Liver (tissue), 9 donors: ENCODE results near the gene ATP10A. TPM values are rescaled to one million over a fixed set of nuclear protein-coding genes. Genes with fewer than 3 reads are reported as not detected.

ENCODE experiments used
- DNase-seq: peaks from one replicate; pipeline ENCODE4 v3.0.0-alpha.2; 2017; ENCODE audit warnings: low spot score
- H3K27ac ChIP-seq, 2 donors: one replicate each; pipeline ENCODE4 v1.7.0; 2013; ENCODE audit warnings: inconsistent platforms in 2 of 2, low read length in 2 of 2, control low read depth in 1 of 2, low read depth in 1 of 2, mild to moderate bottlenecking in 1 of 2
- H3K27me3 ChIP-seq, 4 donors: one replicate each; pipeline versions ENCODE4 v1.6.1 to v1.7.0; 2013; ENCODE audit warnings: low read length in 3 of 4, inconsistent platforms in 1 of 4, mild to moderate bottlenecking in 1 of 4, moderate library complexity in 1 of 4; ENCODE audit not compliant: control insufficient read depth in 4 of 4, insufficient read depth in 4 of 4
- H3K36me3 ChIP-seq, 4 donors: one replicate each; pipeline versions ENCODE4 v1.6.1 to v1.7.0; 2013; ENCODE audit warnings: low read length in 3 of 4, mild to moderate bottlenecking in 3 of 4, low read depth in 1 of 4, moderate library complexity in 1 of 4; ENCODE audit not compliant: control insufficient read depth in 4 of 4, insufficient read depth in 3 of 4
- H3K4me1 ChIP-seq, 4 donors: one replicate each; pipeline versions ENCODE4 v1.6.1 to v1.7.0; 2013; ENCODE audit warnings: low read length in 3 of 4, mild to moderate bottlenecking in 3 of 4, moderate library complexity in 1 of 4; ENCODE audit not compliant: control insufficient read depth in 4 of 4, insufficient read depth in 4 of 4
- H3K4me3 ChIP-seq, 3 donors: one replicate each; pipeline versions ENCODE4 v1.6.1 to v1.7.0; 2013; ENCODE audit warnings: low read length in 3 of 3, control low read depth in 1 of 3, low read depth in 1 of 3, mild to moderate bottlenecking in 1 of 3
- H3K9ac ChIP-seq, 2 donors: one replicate each; pipeline ENCODE4 v1.7.0; 2013; ENCODE audit warnings: low read length in 2 of 2, mild to moderate bottlenecking in 2 of 2, moderate library complexity in 2 of 2, control low read depth in 1 of 2, low read depth in 1 of 2
- H3K9me3 ChIP-seq, 4 donors: one replicate each; pipeline versions ENCODE4 v1.6.1 to v1.7.0; 2013; ENCODE audit warnings: low read length in 3 of 4; ENCODE audit not compliant: control insufficient read depth in 4 of 4
- EGR1 ChIP-seq, 2 donors: IDR thresholded peaks; 2 replicates each; pipeline ENCODE4 v1.6.1; 2016 to 2018; ENCODE audit warnings: antibody characterized with exemption in 2 of 2, low read depth in 2 of 2
- FOXA1 ChIP-seq: IDR thresholded peaks from 2 replicates; pipeline ENCODE4 v1.6.1; 2016; ENCODE audit warnings: antibody characterized with exemption
- FOXA2 ChIP-seq: IDR thresholded peaks from 2 replicates; pipeline ENCODE4 v1.6.1; 2016; ENCODE audit warnings: antibody characterized with exemption
- GABPA ChIP-seq, 2 donors: IDR thresholded peaks in 1 of 2; conservative IDR thresholded peaks in 1 of 2; 2 replicates each; pipeline ENCODE4 v1.6.1; 2016; ENCODE audit warnings: antibody characterized with exemption in 2 of 2, mild to moderate bottlenecking in 1 of 2, moderate library complexity in 1 of 2
- HNF4A ChIP-seq, 2 donors: conservative IDR thresholded peaks; 2 replicates each; pipeline ENCODE4 v1.6.1; 2016; ENCODE audit warnings: antibody characterized with exemption in 2 of 2, mild to moderate bottlenecking in 2 of 2
- JUND ChIP-seq, 2 donors: IDR thresholded peaks; 2 replicates each; pipeline ENCODE4 v1.6.1; 2016; ENCODE audit warnings: antibody characterized with exemption in 2 of 2
- MAX ChIP-seq: IDR thresholded peaks from 2 replicates; pipeline ENCODE4 v1.6.1; 2016; ENCODE audit warnings: antibody characterized with exemption
- NR2F2 ChIP-seq: IDR thresholded peaks from 2 replicates; pipeline ENCODE4 v1.6.1; 2016; ENCODE audit warnings: antibody characterized with exemption
- RAD21 ChIP-seq, 2 donors: IDR thresholded peaks; 2 replicates each; pipeline ENCODE4 v1.6.1; 2016; ENCODE audit warnings: antibody characterized with exemption in 2 of 2, mild to moderate bottlenecking in 2 of 2
- REST ChIP-seq: IDR thresholded peaks from 2 replicates; pipeline ENCODE4 v1.6.1; 2016; ENCODE audit warnings: antibody characterized with exemption, mild to moderate bottlenecking
- RXRA ChIP-seq, 2 donors: IDR thresholded peaks; 2 replicates each; pipeline ENCODE4 v1.6.1; 2017 to 2018; ENCODE audit warnings: antibody characterized with exemption in 2 of 2, mild to moderate bottlenecking in 1 of 2
- SP1 ChIP-seq: IDR thresholded peaks from 2 replicates; pipeline ENCODE4 v1.6.1; 2018; ENCODE audit warnings: antibody characterized with exemption, mild to moderate bottlenecking
- TAF1 ChIP-seq: conservative IDR thresholded peaks from 2 replicates; pipeline ENCODE4 v1.6.1; 2016; ENCODE audit warnings: antibody characterized with exemption, mild to moderate bottlenecking
- YY1 ChIP-seq: IDR thresholded peaks from 2 replicates; pipeline ENCODE4 v1.6.1; 2016; ENCODE audit warnings: antibody characterized with exemption, mild to moderate bottlenecking
- ZBTB33 ChIP-seq: IDR thresholded peaks from 2 replicates; pipeline ENCODE4 v1.6.1; 2016; ENCODE audit warnings: antibody characterized with exemption
- WGBS: extraction: QIAGEN DNeasy Blood & Tissue Kit; methylation state at CpG from one replicate; pipeline ENCODE4 v1.1.7; 2013; 5-methylcytosine and 5-hydroxymethylcytosine counted together
- polyA plus RNA-seq, 2 donors: library from polyadenylated mRNA; stranded (reverse) in 1 of 2; unstranded in 1 of 2; fragments of 200-250 nt in 1 of 2; fragments of >200 nt in 1 of 2; fragmentation: Nextera tagmentation in 1 of 2; extraction: Ambion mirVana in 1 of 2; gene quantifications; one replicate each; pipeline versions ENCODE4 v1.2.1 to v1.2.3, GENCODE V29; 2013 to 2015
- total RNA-seq, 2 donors: library from RNA; depleted of rRNA; stranded (reverse); fragments of >200 nt; gene quantifications; one replicate each; pipeline ENCODE4 v1.2.3, GENCODE V29; 2014
- TF ChIP-seq, protein P1 (sequence below): fragments of 150-350 bp; IDR thresholded peaks from 2 replicates; pipeline ENCODE4 v1.5.1; 2017; ENCODE audit warnings: improper control_type of control experiment, low read depth, low read length; ENCODE audit not compliant: missing input control
- TF ChIP-seq, protein P2 (sequence below): IDR thresholded peaks from 2 replicates; pipeline ENCODE4 v1.6.1; 2016; ENCODE audit warnings: antibody characterized with exemption
- donor health status: healthy.
- donor health status: healthy.
- donor health status: healthy.
- donor health status: healthy.
- donor health status: healthy.

ATP10A gene
- total and polyA plus RNA-seq, 4 donors, result 0.22 to 1.8 (median 0.39) TPM

GRCh38 chr15:25864966-25865365 is 1.8 kb upstream of the ATP10A start:
- no peak for TF ChIP-seq FOXA1
- TF ChIP-seq EGR1 (IDR thresholded peaks at IDR 0.05; ENCODE audit: low read depth in 2 of 2), result no peak
- TF ChIP-seq MAX, result no peak
- TF ChIP-seq, protein P1, sequence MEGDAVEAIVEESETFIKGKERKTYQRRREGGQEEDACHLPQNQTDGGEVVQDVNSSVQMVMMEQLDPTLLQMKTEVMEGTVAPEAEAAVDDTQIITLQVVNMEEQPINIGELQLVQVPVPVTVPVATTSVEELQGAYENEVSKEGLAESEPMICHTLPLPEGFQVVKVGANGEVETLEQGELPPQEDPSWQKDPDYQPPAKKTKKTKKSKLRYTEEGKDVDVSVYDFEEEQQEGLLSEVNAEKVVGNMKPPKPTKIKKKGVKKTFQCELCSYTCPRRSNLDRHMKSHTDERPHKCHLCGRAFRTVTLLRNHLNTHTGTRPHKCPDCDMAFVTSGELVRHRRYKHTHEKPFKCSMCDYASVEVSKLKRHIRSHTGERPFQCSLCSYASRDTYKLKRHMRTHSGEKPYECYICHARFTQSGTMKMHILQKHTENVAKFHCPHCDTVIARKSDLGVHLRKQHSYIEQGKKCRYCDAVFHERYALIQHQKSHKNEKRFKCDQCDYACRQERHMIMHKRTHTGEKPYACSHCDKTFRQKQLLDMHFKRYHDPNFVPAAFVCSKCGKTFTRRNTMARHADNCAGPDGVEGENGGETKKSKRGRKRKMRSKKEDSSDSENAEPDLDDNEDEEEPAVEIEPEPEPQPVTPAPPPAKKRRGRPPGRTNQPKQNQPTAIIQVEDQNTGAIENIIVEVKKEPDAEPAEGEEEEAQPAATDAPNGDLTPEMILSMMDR, result no peak
- no peak for TF ChIP-seq JUND (IDR thresholded peaks at IDR 0.05)
- TF ChIP-seq HNF4A (conservative IDR thresholded peaks at IDR 0.05), result no peak
- TF ChIP-seq, protein P2, sequence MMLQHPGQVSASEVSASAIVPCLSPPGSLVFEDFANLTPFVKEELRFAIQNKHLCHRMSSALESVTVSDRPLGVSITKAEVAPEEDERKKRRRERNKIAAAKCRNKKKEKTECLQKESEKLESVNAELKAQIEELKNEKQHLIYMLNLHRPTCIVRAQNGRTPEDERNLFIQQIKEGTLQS, result no peak
- no peak for TF ChIP-seq REST
- no peak for TF ChIP-seq FOXA2
- no peak for TF ChIP-seq ZBTB33
- no peak for TF ChIP-seq NR2F2
- TF ChIP-seq SP1, result no peak
- no peak for TF ChIP-seq YY1
- no peak for TF ChIP-seq RXRA (IDR thresholded peaks at IDR 0.05)
- H3K27me3 ChIP-seq, result peaks cover 0 to 5% (median 1%) of the 10 kb centered on the region in 4 donors
- 95% methylated on average over 3 of the region's 3 CpGs for WGBS
- no peak overlapping the region for H3K9ac ChIP-seq
- no peaks in the 10 kb centered on the region for H3K9me3 ChIP-seq
- H3K27ac ChIP-seq, result no peak overlapping the region
- H3K4me1 ChIP-seq, result peaks cover 4 to 21% (median 10%) of the 10 kb centered on the region in 4 donors
- no peak for DNase-seq
- no peaks in the 10 kb centered on the region for H3K36me3 ChIP-seq
- no peak overlapping the region for H3K4me3 ChIP-seq

- no peak overlapping the region for H3K27ac ChIP-seq
- WGBS, result 76% methylated on average over 21 of the region's 21 CpGs
- H3K9ac ChIP-seq, result no peak overlapping the region
- peaks cover 4 to 21% (median 10%) of the 10 kb centered on the region in 4 donors for H3K4me1 ChIP-seq
- H3K36me3 ChIP-seq, result no peaks in the 10 kb centered on the region
- no peak for DNase-seq
- peaks cover 0 to 5% (median 1%) of the 10 kb centered on the region in 4 donors for H3K27me3 ChIP-seq
- peak overlapping the region in 1 of 3 donors; percentile 63 for H3K4me3 ChIP-seq
- no peaks in the 10 kb centered on the region for H3K9me3 ChIP-seq
- no peak for TF ChIP-seq FOXA1
- TF ChIP-seq REST, result no peak
- TF ChIP-seq EGR1 (IDR thresholded peaks at IDR 0.05; ENCODE audit: low read depth in 2 of 2), result no peak
- TF ChIP-seq MAX, result no peak
- no peak for TF ChIP-seq FOXA2
- TF ChIP-seq ZBTB33, result no peak
- no peak for TF ChIP-seq JUND (IDR thresholded peaks at IDR 0.05)
- no peak for TF ChIP-seq TAF1
- TF ChIP-seq YY1, result no peak
- no peak for TF ChIP-seq GABPA (IDR thresholded peaks at IDR 0.05 in 1 of 2, conservative IDR thresholded peaks at IDR 0.05 in 1 of 2)
- TF ChIP-seq RAD21 (IDR thresholded peaks at IDR 0.05), result no peak
- no peak for TF ChIP-seq RXRA (IDR thresholded peaks at IDR 0.05)
Measured at GRCh38 chr15:25863968-25864580, 947 bp upstream of the ATP10A start.
